Measurements from ENCODE around the gene VIPR1.
A peak's percentile ranks its signal among the peaks of the same experiment; 100 is the strongest.

VIPR1 gene, protein sequence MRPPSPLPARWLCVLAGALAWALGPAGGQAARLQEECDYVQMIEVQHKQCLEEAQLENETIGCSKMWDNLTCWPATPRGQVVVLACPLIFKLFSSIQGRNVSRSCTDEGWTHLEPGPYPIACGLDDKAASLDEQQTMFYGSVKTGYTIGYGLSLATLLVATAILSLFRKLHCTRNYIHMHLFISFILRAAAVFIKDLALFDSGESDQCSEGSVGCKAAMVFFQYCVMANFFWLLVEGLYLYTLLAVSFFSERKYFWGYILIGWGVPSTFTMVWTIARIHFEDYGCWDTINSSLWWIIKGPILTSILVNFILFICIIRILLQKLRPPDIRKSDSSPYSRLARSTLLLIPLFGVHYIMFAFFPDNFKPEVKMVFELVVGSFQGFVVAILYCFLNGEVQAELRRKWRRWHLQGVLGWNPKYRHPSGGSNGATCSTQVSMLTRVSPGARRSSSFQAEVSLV

DNA sequence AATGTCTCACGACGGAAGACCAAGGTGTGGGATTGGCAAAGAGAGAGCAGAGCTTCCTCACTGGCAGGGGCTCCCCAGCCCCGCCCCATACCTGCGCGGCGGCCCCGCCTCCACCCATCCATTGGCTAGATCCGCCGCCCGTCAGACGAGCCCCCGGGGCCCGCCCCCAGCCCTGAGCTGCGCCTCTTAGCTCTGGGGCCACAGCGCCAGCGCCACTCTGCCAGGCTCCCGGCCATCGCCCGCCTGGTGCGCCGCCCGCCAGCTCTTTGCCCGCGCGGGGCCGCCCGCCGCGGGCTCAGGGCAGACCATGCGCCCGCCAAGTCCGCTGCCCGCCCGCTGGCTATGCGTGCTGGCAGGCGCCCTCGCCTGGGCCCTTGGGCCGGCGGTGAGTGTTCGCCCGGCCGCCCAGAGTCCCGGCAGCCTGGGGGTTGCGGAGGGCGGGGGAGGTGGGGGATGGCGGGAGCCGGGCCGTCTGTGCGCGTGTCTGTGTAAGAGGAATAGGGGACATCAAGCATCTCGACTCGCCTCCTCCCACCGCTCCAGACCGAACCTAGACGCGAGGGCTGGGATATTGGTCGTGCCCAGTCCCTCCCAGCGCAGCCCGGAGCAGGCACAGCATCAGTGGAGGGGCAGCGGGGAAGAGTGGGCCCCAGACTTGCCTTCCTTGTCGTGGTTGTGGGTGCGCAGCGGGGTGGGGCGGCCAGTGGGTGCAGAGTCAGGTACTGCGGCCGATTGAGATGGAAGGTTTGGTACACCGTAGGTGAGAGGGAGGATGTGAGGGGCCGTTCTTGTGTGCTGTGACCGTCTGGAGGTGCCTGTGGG is at the start of gene VIPR1:
VIPR1 (plus strand) TSS at position 215 of the 822 bp plus-strand sequence; CDS start at position 308, 93 bp downstream.
- peak; percentile 79 to 91 (median 87) for DNase-seq (ENCODE audit: low read depth in 2 of 3, low spot score in 1 of 3)

DNA sequence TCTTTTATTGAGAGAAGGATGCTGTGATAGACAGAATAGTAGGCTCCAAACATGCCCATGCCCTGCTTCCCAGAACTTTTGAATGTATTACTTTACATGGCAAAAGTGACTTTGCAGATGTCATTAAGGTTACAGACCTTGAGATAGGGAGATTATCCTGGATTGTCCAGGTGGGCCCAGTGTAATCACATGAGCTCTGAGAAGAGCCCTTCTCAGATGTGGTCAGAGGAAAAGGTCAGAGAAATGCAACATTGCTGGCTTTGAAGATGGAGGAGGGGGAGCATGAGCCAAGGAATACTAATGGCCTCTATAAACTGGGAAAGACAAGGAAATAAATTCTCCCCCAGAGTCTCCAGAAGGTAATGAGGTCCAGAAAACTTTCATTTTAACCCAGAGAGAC is 46.2 kb upstream of the VIPR1 start:
- DNase-seq (ENCODE audit: low read depth in 2 of 3, low spot score in 1 of 3) = no peak

DNA sequence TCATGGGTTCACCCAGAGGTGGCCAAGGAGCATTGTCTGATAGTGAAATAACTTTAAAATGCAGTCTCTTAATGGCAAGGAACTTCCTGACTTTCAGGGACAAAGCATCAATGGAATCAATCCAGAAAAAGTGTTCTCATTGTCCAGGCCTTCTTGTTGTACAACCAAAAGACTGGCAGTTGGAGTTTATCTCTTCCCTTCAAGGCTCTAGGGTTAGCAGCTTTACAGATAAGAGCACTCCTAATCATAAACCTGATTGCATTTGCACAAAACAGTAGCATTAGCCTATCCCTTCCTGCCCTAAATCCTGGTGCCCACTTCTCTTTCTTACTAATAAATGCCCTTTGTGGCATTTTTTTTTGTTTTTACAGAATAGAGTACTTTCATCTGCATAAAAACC is 43.3 kb upstream of the VIPR1 start:
- DNase-seq (ENCODE audit: low read depth in 2 of 3, low spot score in 1 of 3) = no peak

DNA sequence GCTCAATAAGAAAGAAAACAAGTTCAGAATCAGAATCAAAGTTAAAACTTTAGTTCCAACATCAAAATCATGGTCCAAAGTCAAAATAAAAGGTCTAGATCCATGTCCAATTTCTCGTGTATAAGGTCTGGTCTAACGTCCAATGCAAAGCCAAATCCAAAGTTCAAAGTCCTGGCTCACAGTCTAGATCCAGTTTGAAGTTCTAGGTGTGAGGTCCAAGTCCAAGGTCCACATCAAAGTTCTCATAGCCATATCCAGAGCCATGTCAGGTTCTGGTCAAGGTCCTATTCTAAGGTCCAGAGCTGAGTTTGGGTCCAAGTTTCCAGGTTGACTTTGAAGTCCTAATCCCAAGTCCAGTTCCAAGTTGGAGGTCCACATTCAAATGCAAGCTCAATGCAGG is 40.7 kb upstream of the VIPR1 start:
- DNase-seq (ENCODE audit: low read depth in 2 of 3, low spot score in 1 of 3) = no peak

DNA sequence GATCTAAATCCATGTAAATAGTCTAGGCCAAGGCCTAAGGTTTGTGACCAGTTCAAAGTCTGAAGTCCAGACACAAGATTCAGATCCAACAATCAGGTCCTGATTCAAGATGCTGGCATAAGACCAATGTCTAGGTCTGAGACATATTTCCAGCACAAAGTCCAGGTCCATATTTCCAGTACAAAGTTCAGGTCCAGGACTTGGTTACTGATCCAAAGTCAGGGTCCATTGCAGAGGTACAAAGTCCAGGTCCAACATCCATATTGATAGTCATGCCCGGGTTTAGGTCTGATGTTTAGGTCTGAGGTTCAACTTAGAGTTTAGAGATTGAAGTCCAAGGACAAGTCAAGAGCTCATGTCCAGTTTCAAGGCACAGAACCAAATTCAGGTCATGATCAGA is 39.4 kb upstream of the VIPR1 start:
- DNase-seq (ENCODE audit: low read depth in 2 of 3, low spot score in 1 of 3) = no peak

- DNase-seq (ENCODE audit: low read depth in 2 of 3, low spot score in 1 of 3) = no peak
These were observed 34.3 kb upstream of the VIPR1 start for GRCh38 chr3:42468111-42468510.

- no peak for DNase-seq (ENCODE audit: low read depth in 2 of 3, low spot score in 1 of 3)
These were observed 29.9 kb upstream of the VIPR1 start for GRCh38 chr3:42472555-42472954.

- DNase-seq (ENCODE audit: low read depth in 2 of 3, low spot score in 1 of 3) = no peak
These were observed 29.1 kb upstream of the VIPR1 start for GRCh38 chr3:42473083-42473932.

- DNase-seq (ENCODE audit: low read depth in 2 of 3, low spot score in 1 of 3) = no peak
These were observed 26.0 kb upstream of the VIPR1 start for GRCh38 chr3:42476225-42477125.

DNA sequence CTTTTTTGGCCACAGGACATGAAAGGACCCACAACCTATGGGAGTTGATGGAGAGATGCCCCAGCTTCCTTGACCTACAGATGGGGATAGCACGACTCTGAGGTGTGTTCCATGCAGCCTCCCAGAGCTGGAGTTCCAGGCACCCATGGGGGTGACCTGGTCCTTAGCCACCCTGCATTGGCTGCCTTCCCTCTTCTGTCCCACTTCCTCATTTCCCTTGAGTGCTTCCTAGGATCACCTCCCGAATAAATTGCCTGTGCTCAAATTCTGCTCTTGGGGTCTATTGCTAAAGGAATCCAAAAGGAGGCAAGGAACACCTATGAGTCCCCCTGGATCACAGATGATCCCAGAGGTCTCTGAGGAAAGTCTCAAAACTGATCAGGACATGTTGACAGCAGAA is 24.7 kb upstream of the VIPR1 start:
- no peak for DNase-seq (ENCODE audit: low read depth in 2 of 3, low spot score in 1 of 3)

GRCh38 chr3:42478830-42479229 is 23.6 kb upstream of the VIPR1 start:
- no peak for DNase-seq (ENCODE audit: low read depth in 2 of 3, low spot score in 1 of 3)

- DNase-seq (ENCODE audit: low read depth in 2 of 3, low spot score in 1 of 3) = no peak
These were observed 15.5 kb upstream of the VIPR1 start for GRCh38 chr3:42486814-42487565.

GRCh38 chr3:42488687-42489086 is 13.8 kb upstream of the VIPR1 start:
- DNase-seq (ENCODE audit: low read depth in 2 of 3, low spot score in 1 of 3) = no peak

DNA sequence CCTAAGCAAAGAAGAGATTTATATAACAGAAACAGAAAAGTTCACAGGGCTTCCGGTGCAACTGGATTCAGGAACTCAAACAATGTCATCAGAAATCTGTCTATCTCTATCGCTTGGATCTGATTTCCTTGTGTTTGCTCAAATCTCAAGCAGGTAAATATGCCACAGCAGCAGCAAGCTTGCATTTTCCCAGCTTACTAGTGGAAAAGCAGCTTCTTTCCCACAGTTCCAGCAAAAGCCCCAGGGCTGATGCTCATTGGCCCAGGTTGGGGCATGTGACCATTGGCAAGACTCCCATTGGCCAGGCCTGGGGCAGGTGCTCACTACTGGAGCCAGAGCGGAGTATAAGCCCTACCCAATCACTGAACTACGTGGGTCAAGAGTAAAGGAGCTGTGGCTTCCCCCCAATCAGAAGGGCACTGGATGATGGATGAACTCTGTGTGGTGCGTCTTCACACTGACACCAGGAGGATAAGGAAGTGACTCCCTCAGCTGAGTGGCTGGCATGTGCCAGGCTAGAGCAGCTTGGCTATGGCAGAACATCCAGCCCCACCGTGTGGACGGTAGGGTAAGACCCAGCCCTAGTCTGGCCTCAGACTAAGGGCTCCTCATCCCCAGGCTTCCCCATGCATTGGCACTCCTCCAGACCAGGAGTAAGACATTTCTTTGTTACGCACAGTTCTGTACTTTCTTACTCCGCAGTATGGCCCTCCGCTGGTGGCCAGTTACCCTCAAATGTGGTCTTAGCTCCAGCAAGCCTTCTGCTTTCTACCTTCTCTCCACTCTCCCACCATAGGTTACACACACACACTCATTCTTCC is 13.1 kb upstream of the VIPR1 start:
- DNase-seq (ENCODE audit: low read depth in 2 of 3, low spot score in 1 of 3) = no peak

GRCh38 chr3:42489937-42490227 is 12.6 kb upstream of the VIPR1 start:
- no peak for DNase-seq (ENCODE audit: low read depth in 2 of 3, low spot score in 1 of 3)

DNA sequence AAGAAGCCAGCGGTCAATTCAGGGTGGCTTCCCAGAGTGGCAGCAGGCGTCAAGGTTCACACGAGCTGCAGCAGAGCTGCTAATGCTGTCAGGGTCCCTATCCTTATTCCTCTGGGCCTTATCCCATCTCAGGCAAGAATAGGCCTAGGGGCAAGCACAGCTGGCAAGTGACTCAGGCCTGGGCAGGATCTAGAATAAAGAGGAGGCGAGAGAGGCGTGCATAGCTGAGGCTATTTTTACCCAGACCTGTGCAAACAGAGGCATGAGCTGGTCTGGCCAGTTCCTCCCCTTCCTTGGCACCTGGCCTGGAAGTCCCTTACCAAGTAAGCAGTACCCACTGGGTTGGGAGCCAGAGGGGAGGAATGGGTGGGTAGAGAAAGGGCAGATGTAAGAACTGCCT is 12.2 kb upstream of the VIPR1 start:
- no peak for DNase-seq (ENCODE audit: low read depth in 2 of 3, low spot score in 1 of 3)

DNA sequence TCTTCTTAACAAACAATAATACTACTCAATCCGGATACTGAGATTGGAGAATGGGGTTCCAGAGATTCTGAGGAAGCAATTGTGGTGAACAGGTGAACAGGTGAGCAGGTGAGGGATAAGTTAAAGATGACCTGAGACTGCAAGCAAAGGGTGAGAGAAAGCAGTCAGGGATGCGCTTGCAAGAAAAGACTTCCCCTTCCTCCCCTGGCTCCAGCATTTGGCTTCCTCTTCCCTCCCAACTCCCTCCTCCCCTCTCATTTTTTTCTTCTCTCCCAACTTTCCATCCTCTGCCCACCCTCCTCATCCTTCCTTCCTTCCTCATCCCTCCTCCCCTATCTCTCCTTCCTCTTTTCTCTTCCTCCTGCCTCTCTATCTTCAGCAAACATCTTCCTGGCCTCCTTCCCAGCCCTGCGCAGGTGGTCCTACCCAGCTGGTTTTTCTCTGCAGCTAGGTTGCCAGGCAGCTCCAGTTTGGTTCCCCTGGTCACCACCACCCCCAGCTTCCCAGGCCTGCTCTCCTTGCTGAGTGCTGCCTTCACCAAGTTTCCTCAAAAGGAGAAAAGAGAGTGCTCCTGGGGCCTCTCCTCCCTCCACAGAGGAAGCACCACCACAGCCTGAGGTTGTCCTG is 10.4 kb upstream of the VIPR1 start:
- no peak for DNase-seq (ENCODE audit: low read depth in 2 of 3, low spot score in 1 of 3)

GRCh38 chr3:42492508-42493080 is 9.8 kb upstream of the VIPR1 start:
- DNase-seq (ENCODE audit: low read depth in 2 of 3, low spot score in 1 of 3) = no peak
